HCT116 (cell line): Measurements from ENCODE around the gene DOHH. TPM values are rescaled to one million over a fixed set of nuclear protein-coding genes. Genes with fewer than 3 reads are reported as not detected.

Experiments used
- ATAC-seq: fragments of 200-7000 bp; cut with Tn5 transposase; 2 replicates; pipeline ENCODE4 v1.9.1; 2020; ENCODE audit warnings: mild to moderate bottlenecking, moderate library complexity
- BruUV-seq: library from RNA; stranded (reverse); fragments of 400-500 nt; replicated peaks from 2 replicates; lab custom pipeline; 2021; lab: Mats Ljungman, UMichigan
- CTCF ChIA-PET: fragments of 300-600 bp; sonication (Branson Sonifier 250); formaldehyde crosslinking; loops from one replicate; lab custom pipeline; 2021; ENCODE audit warnings: antibody characterized with exemption; lab: Charles Lee
- POLR2A ChIA-PET: fragments of 300-600, 350-600 bp; sonication (Branson Sonifier 250); formaldehyde crosslinking; loops from one replicate; lab custom pipeline; 2021; ENCODE audit warnings: antibody characterized with exemption; lab: Charles Lee
- RAD21 ChIA-PET, 2 experiments: fragments of 300-600 bp; sonication (Branson Sonifier 250); formaldehyde crosslinking; loops; one replicate each; lab custom pipeline; 2023; ENCODE audit warnings: low total read pairs in 2 of 2; ENCODE audit not compliant: uncharacterized antibody in 2 of 2, unreplicated experiment in 2 of 2, low non-redundant PET in 1 of 2; lab: Charles Lee
- DNase-seq: peaks from one replicate; pipeline ENCODE4 v3.0.0-alpha.2; 2010; ENCODE audit warnings: low read depth, low spot score
- H2AFZ ChIP-seq: fragments of 200-600 bp; shearing (Covaris generic), sonication (generic); 2 replicates; pipeline ENCODE4 v1.6.1; 2017; ENCODE audit warnings: low read depth, mixed run types, mixed read lengths, antibody characterized with exemption, low read length; ENCODE audit not compliant: poor library complexity, severe bottlenecking
- H3K27ac ChIP-seq: 2 replicates; pipeline ENCODE4 v1.5.1; 2012; ENCODE audit warnings: low read depth, low read length
- H3K27me3 ChIP-seq: fragments of 200-600 bp; sonication (generic); 2 replicates; pipeline ENCODE4 v1.6.1; 2016; ENCODE audit warnings: mixed run types, low read length, mixed read lengths; ENCODE audit not compliant: insufficient read depth
- H3K36me3 ChIP-seq, 2 experiments: fragments of 200-500 bp in 1 of 2; fragments of 200-600 bp in 1 of 2; sonication (Bioruptor generic) in 1 of 2; sonication (generic) in 1 of 2; 2 replicates each; pipeline versions ENCODE4 v1.5.1 to v1.6.1; 2014 to 2016; ENCODE audit warnings: low read length in 2 of 2, inconsistent platforms in 1 of 2, mixed read lengths in 1 of 2, mixed run types in 1 of 2; ENCODE audit not compliant: insufficient read depth in 2 of 2, control insufficient read depth in 1 of 2
- H3K4me1 ChIP-seq, 2 experiments: fragments of 200-600 bp in 1 of 2; sonication (generic) in 1 of 2; 2 replicates each; pipeline versions ENCODE4 v1.5.1 to v1.6.1; 2012 to 2017; ENCODE audit warnings: low read length in 2 of 2, inconsistent platforms in 1 of 2, mild to moderate bottlenecking in 1 of 2, mixed read lengths in 1 of 2, mixed run types in 1 of 2, moderate library complexity in 1 of 2; ENCODE audit not compliant: insufficient read depth in 2 of 2, control insufficient read depth in 1 of 2
- H3K4me2 ChIP-seq: fragments of 200-600 bp; sonication (generic); 2 replicates; pipeline ENCODE4 v1.6.1; 2017; ENCODE audit warnings: mixed run types, low read length, mixed read lengths
- H3K4me3 ChIP-seq, 2 experiments: fragments of 200-600 bp in 1 of 2; sonication (generic) in 1 of 2; replicated peaks in 1 of 2; 2 replicates each; pipeline ENCODE4 v1.5.1; 2011 to 2016; ENCODE audit warnings: low read length in 2 of 2, control low read depth in 1 of 2, low read depth in 1 of 2, mild to moderate bottlenecking in 1 of 2, mixed read lengths in 1 of 2, mixed run types in 1 of 2
- H3K79me2 ChIP-seq: fragments of 200-600 bp; sonication (generic); 2 replicates; pipeline ENCODE4 v1.6.1; 2017; ENCODE audit warnings: mild to moderate bottlenecking, mixed run types, low read length, moderate library complexity, mixed read lengths; ENCODE audit not compliant: insufficient read depth
- H3K9ac ChIP-seq: fragments of 200-600 bp; sonication (generic); 2 replicates; pipeline ENCODE4 v1.6.1; 2016; ENCODE audit warnings: low read length, mixed read lengths
- H3K9me2 ChIP-seq: fragments of 200-600 bp; sonication (generic), shearing (Covaris generic); 2 replicates; pipeline ENCODE4 v1.6.1; 2017; ENCODE audit warnings: mixed run types, mild to moderate bottlenecking, moderate library complexity; ENCODE audit not compliant: insufficient read depth
- H3K9me3 ChIP-seq, 2 experiments: fragments of 200-500 bp in 1 of 2; fragments of 200-600 bp in 1 of 2; sonication (Bioruptor generic) in 1 of 2; sonication (generic) in 1 of 2; 2 replicates each; pipeline ENCODE4 v1.6.1; 2014 to 2017; ENCODE audit warnings: low read length in 2 of 2, mixed read lengths in 2 of 2, inconsistent platforms in 1 of 2, low read depth in 1 of 2, mild to moderate bottlenecking in 1 of 2, mixed run types in 1 of 2, moderate library complexity in 1 of 2; ENCODE audit not compliant: control insufficient read depth in 1 of 2, insufficient read depth in 1 of 2
- H4K20me1 ChIP-seq: fragments of 200-600 bp; sonication (generic), shearing (Covaris generic); 2 replicates; pipeline ENCODE4 v1.6.1; 2017; ENCODE audit warnings: mixed run types, mild to moderate bottlenecking, moderate library complexity; ENCODE audit not compliant: insufficient read depth
- CBX3 ChIP-seq: IDR thresholded peaks from 2 replicates; pipeline ENCODE4 v1.6.1; 2012; ENCODE audit warnings: low read depth
- CEBPB ChIP-seq: IDR thresholded peaks from 2 replicates; pipeline ENCODE4 v1.6.1; 2012; ENCODE audit warnings: low read depth
- ELF1 ChIP-seq: IDR thresholded peaks from 2 replicates; pipeline ENCODE4 v1.6.1; 2012; ENCODE audit warnings: low read depth, borderline replicate concordance
- FOSL1 ChIP-seq: IDR thresholded peaks from 2 replicates; pipeline ENCODE4 v1.6.1; 2012; ENCODE audit warnings: low read depth
- JUND ChIP-seq: IDR thresholded peaks from 2 replicates; pipeline ENCODE4 v1.6.1; 2012
- POLR2AphosphoS5 ChIP-seq: IDR thresholded peaks from 2 replicates; pipeline ENCODE4 v1.6.1; 2011; ENCODE audit warnings: mild to moderate bottlenecking, low read depth, low read length, moderate library complexity
- RAD21 ChIP-seq: IDR thresholded peaks from 2 replicates; pipeline ENCODE4 v1.6.1; 2012; ENCODE audit warnings: low read depth, mild to moderate bottlenecking
- REST ChIP-seq: IDR thresholded peaks from 2 replicates; pipeline ENCODE4 v1.6.1; 2012; ENCODE audit warnings: low read depth
- SIN3A ChIP-seq: IDR thresholded peaks from 2 replicates; pipeline ENCODE4 v1.6.1; 2012; ENCODE audit warnings: low read depth
- SP1 ChIP-seq: IDR thresholded peaks from 2 replicates; pipeline ENCODE4 v1.6.1; 2012; ENCODE audit warnings: low read depth
- SRF ChIP-seq: IDR thresholded peaks from 2 replicates; pipeline ENCODE4 v1.6.1; 2012; ENCODE audit warnings: low read depth
- TCF7L2 ChIP-seq: IDR thresholded peaks from 2 replicates; pipeline ENCODE4 v1.7.0; 2011; ENCODE audit warnings: borderline replicate concordance, inconsistent platforms; ENCODE audit not compliant: insufficient read depth, insufficient read length; ENCODE audit errors: extremely low read depth
- ZNF274 ChIP-seq: fragments of 200-500 bp; sonication (Bioruptor generic); IDR thresholded peaks from 2 replicates; pipeline ENCODE4 v1.6.1; 2014; ENCODE audit warnings: mild to moderate bottlenecking, low read depth, low read length, inconsistent platforms
- intact Hi-C: fragments of 100-400 bp; cut with micrococcal nuclease; formaldehyde crosslinking; loops from 2 replicates; pipeline ENCODE4 v1.10.0; 2022
- total RNA-seq: library from RNA; stranded (reverse); gene quantifications from one replicate; pipeline ENCODE4 v1.2.1, GENCODE V29; 2021; ENCODE audit not compliant: unreplicated experiment
- TF ChIP-seq, protein P1 (sequence below): IDR thresholded peaks from 2 replicates; pipeline ENCODE4 v1.6.1; 2012
- TF ChIP-seq, protein P2 (sequence below): IDR thresholded peaks from 2 replicates; pipeline ENCODE4 v1.6.1; 2012

DOHH gene
- total RNA-seq, 1 experiment from 2014 or later, result 20.9 TPM

- Histone ChIP-seq H3K4me3 (no peak within 1 kb of the TSS), H3K4me1 (peaks cover 0 to 7% of the 10 kb centered on the region in 2 experiments; a peak in 2 of 4 replicates), H3K27ac (no peak within 1 kb of the TSS), H3K36me3 (no peaks in the 10 kb centered on the region), H3K9me2 (no peaks in the 10 kb centered on the region), H3K79me2 (no peaks in the 10 kb centered on the region), H2AFZ (no peak within 1 kb of the TSS), H3K27me3 (no peaks in the 10 kb centered on the region), H3K9ac (no peak within 1 kb of the TSS), H3K4me2 (no peak within 1 kb of the TSS), H3K9me3 (no peaks in the 10 kb centered on the region), H4K20me1 (no peaks in the 10 kb centered on the region)
- CTCF ChIA-PET, result interaction anchor here (1.7 to 2.3 kb wide), 3 partner anchors 11 to 178 kb away, joined by 6 to 17 read pairs (median 6); partner anchors contain the start of gene DOHH
- intact Hi-C loops, result no loop called here
- RAD21 ChIA-PET, result no interaction called here
- DNase-seq (no peak), ATAC-seq (no peak)
- POLR2A ChIA-PET, result no interaction called here
- no TSS peak for BruUV-seq
- TF ChIP-seq SIN3A (no peak), POLR2AphosphoS5 (no peak), RAD21 (no peak), CEBPB (no peak), ELF1 (no peak), TCF7L2 (no peak), SP1 (no peak), ZNF274 (no peak), REST (no peak), SRF (no peak), FOSL1 (no peak), CBX3 (no peak), JUND (no peak)
- TF ChIP-seq, protein P1, sequence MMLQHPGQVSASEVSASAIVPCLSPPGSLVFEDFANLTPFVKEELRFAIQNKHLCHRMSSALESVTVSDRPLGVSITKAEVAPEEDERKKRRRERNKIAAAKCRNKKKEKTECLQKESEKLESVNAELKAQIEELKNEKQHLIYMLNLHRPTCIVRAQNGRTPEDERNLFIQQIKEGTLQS, result no peak
- TF ChIP-seq, protein P2, sequence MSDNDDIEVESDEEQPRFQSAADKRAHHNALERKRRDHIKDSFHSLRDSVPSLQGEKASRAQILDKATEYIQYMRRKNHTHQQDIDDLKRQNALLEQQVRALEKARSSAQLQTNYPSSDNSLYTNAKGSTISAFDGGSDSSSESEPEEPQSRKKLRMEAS, result no peak
These were observed 17.2 kb downstream of the DOHH start, which contains the start of gene SMIM44 for GRCh38 chr19:3483226-3483628. Gene SMIM44, minus strand, starts transcription at chr19:3483441. Its CDS starts 38 bp downstream, at chr19:3483403.
